GM12801 (cell line): ENCODE data around the gene GSTM5.

ENCODE experiments used
- TF ChIP-seq, protein P1 (sequence below): IDR thresholded peaks from one replicate; pipeline ENCODE4 v1.5.1; 2011; ENCODE audit warnings: control low read depth; ENCODE audit not compliant: insufficient read length; ENCODE audit errors: extremely low read depth

Gene GSTM5

GRCh38 chr1:109713636-109714035 is 1.6 kb downstream of the GSTM5 start:
- TF ChIP-seq, protein P1, sequence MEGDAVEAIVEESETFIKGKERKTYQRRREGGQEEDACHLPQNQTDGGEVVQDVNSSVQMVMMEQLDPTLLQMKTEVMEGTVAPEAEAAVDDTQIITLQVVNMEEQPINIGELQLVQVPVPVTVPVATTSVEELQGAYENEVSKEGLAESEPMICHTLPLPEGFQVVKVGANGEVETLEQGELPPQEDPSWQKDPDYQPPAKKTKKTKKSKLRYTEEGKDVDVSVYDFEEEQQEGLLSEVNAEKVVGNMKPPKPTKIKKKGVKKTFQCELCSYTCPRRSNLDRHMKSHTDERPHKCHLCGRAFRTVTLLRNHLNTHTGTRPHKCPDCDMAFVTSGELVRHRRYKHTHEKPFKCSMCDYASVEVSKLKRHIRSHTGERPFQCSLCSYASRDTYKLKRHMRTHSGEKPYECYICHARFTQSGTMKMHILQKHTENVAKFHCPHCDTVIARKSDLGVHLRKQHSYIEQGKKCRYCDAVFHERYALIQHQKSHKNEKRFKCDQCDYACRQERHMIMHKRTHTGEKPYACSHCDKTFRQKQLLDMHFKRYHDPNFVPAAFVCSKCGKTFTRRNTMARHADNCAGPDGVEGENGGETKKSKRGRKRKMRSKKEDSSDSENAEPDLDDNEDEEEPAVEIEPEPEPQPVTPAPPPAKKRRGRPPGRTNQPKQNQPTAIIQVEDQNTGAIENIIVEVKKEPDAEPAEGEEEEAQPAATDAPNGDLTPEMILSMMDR, result no peak

DNA sequence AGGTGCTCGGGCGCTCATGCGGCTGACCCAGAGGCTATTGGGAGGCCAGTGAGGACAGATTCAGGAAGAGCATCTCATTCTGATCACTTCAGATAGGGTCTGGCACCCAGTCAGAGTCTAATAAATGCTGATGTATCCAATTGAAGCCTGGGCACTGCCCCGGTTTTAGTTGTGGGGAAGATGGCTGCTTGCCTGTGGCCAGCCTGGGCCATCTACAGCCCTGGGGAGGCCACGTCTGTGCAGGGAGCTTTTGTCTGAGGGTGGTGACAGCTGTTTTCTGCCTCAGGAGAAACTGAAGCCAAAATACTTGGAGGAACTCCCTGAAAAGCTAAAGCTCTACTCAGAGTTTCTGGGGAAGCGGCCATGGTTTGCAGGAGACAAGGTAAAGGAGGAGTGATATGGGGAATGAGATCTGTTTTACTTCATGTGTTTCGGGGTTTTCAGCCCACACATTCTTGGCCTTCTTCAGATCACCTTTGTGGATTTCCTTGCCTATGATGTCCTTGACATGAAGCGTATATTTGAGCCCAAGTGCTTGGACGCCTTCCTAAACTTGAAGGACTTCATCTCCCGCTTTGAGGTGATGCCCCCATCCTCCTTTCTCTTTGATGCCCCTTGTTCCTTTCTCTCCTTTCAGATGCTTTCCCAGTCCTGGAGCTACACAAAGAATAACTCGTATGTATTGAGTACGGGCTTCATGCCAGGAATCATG is 2.8 kb downstream of the GSTM5 start:
- TF ChIP-seq, protein P1, result no peak

DNA sequence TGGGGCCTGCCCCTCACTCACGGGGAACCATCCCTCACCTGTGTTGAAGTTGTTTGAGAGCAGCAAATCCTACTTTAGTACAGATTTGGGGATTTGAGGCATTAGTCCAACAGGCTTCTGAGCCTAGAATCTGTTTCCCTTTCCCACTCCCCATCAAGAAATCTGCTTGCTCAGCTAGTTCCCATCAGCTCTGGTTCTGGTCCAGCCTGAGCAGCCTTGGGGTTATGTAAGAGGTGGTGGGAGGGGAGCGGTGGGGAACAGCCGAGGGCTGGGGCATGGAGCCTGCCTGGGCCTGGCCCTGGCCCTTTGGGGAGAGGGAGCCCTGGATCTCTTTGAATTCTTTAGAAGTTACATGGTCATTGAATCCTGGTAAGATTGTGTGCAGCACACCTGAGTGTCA is 4.1 kb downstream of the GSTM5 start:
- TF ChIP-seq, protein P1, result no peak

DNA sequence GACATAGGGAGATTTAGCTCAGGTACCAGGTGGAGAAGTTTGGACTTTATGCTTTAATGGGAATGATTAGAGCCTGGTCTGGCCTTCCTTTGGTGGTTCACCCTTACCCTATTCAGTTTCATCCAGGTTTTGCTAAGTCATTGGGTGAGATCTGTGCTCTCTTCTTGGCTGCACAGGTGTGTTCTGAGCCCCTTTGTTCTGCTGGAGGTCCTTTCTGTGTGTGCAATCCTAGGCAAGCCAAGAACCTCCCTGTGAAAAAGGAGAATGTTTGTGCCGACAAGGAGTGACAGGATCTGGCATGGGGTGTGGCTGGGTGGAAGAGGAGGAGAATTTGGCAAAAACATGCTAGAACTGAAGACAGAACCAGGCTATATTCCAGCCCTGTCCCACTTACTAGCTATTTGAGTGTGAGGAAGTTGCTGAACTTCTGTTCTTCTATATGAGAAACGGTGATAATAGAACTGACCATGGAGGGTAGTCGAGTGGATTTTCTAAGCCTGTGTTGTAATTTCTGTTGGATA is 4.6 kb downstream of the GSTM5 start:
- TF ChIP-seq, protein P1, result no peak

DNA sequence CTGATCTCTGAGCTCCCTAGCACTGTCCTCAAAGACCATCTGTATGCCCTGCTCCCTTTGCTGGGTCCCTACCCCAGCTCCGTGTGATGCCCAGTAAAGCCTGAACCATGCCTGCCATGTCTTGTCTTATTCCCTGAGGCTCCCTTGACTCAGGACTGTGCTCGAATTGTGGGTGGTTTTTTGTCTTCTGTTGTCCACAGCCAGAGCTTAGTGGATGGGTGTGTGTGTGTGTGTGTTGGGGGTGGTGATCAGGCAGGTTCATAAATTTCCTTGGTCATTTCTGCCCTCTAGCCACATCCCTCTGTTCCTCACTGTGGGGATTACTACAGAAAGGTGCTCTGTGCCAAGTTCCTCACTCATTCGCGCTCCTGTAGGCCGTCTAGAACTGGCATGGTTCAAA is 5.7 kb downstream of the GSTM5 start:
- TF ChIP-seq, protein P1, result no peak

GRCh38 chr1:109718495-109718894 is 6.4 kb downstream of the GSTM5 start:
- TF ChIP-seq, protein P1, result no peak

DNA sequence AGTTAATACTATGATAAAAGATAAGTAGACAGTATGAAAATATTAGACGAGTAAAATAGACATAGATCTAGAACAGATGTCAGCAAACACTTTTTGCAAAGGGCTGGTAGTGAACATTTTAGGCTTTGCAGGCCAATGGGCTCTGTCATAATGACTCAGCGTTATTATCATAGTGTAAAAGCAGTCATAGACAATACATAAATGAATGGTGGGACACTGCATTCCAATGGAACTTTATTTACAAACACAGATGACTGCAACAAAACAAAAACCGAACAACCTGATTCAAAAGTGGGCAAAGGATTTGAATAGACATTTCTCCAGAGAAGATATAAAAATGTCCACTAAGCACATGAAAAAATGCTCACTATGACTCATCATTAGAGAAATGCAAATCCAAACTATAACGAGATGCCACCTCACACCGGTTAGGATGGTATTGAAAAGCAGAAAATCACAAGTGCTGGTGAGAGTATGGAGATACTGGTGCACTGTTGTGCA is 7.3 kb downstream of the GSTM5 start:
- TF ChIP-seq, protein P1, result no peak
